ENCODE data around the gene AGMO. TPM values are rescaled to one million over a fixed set of nuclear protein-coding genes. Genes with fewer than 3 reads are reported as not detected.

AGMO gene
- total RNA-seq, 1 donor from 2014 or later = 0.34 TPM

DNA sequence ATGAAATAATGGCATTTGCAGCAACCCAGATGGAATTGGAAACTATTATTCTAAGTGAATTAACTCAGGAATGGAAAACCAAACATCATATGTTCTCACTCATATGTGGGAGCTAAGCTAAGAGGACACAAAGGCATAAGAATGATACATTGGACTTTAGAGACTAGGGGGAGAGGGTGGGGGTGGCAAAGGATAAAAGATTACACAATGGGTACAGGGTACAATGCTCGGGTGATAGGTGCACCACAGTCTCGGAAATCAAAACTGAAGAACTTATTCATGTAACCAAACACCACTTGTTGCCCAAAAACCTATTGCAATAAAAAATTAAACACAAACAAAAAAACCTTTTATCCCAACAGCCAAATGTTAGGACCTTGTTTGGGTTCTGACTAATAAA, 17.8 kb downstream of the AGMO start:
- TF ChIP-seq, protein P1, sequence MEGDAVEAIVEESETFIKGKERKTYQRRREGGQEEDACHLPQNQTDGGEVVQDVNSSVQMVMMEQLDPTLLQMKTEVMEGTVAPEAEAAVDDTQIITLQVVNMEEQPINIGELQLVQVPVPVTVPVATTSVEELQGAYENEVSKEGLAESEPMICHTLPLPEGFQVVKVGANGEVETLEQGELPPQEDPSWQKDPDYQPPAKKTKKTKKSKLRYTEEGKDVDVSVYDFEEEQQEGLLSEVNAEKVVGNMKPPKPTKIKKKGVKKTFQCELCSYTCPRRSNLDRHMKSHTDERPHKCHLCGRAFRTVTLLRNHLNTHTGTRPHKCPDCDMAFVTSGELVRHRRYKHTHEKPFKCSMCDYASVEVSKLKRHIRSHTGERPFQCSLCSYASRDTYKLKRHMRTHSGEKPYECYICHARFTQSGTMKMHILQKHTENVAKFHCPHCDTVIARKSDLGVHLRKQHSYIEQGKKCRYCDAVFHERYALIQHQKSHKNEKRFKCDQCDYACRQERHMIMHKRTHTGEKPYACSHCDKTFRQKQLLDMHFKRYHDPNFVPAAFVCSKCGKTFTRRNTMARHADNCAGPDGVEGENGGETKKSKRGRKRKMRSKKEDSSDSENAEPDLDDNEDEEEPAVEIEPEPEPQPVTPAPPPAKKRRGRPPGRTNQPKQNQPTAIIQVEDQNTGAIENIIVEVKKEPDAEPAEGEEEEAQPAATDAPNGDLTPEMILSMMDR (IDR thresholded peaks at IDR 0.05; ENCODE audit: insufficient read depth, low read depth, low read length) = no peak
- TF ChIP-seq EZH2 (IDR thresholded peaks at IDR 0.05; ENCODE audit: insufficient read depth, low read length) = no peak
- Histone ChIP-seq H2AFZ (ENCODE audit: low read depth, low read length) (no peak overlapping the region), H3K79me2 (ENCODE audit: insufficient read depth, low read length) (no peaks in the 10 kb centered on the region), H3K4me2 (ENCODE audit: low read length) (no peak overlapping the region), H3K4me1 (ENCODE audit: insufficient read depth, low read length) (no peaks in the 10 kb centered on the region), H3K9me3 (ENCODE audit: insufficient read depth, low read depth, low read length) (no peaks in the 10 kb centered on the region), H3K4me3 (ENCODE audit: insufficient read depth, low read depth, low read length) (no peak overlapping the region), H4K20me1 (ENCODE audit: insufficient read depth, low read length) (no peaks in the 10 kb centered on the region), H3K36me3 (ENCODE audit: insufficient read depth, low read length) (no peaks in the 10 kb centered on the region), H3K27ac (ENCODE audit: low read depth, low read length) (no peak overlapping the region), H3K27me3 (ENCODE audit: insufficient read depth, low read length) (no peaks in the 10 kb centered on the region), H3K9ac (ENCODE audit: low read length) (no peak overlapping the region)
- Mint-ChIP-seq H3K4me1 (ENCODE audit: low read depth, unreplicated experiment) (peaks cover 3% of the 10 kb centered on the region), H3K27me3 (ENCODE audit: low read depth, unreplicated experiment) (no peaks in the 10 kb centered on the region), H3K36me3 (ENCODE audit: low read depth, unreplicated experiment) (no peaks in the 10 kb centered on the region), H3K4me3 (ENCODE audit: unreplicated experiment) (no peak overlapping the region), H3K9me3 (ENCODE audit: unreplicated experiment) (no peaks in the 10 kb centered on the region), H3K27ac (ENCODE audit: unreplicated experiment) (no peak overlapping the region)
- DNase-seq (ENCODE audit: low read depth) (no peak), FAIRE-seq (no peak)

DNA sequence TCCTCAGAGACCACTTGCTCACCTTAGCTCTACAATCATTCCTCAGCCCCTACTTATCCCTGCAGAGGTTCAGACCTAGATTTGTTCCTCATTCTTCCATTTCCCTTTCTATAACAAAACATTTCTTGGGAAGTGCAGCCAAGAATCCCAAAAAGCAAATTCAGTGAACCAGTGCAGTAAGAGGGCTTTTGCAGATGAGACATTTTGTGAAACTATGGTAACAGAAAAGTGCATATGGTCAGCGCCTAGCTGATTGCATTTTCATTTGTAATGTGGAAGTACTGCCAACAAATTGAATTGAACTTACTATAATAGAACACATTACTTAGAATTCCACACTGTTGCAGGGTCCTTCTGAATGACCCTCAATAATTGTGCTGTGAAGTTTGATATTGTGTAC, 18.6 kb downstream of the AGMO start:
- no peaks in the 10 kb centered on the region for H3K27me3 ChIP-seq (ENCODE audit: insufficient read depth, low read length)
- Mint-ChIP-seq H3K27me3 (ENCODE audit: low read depth, unreplicated experiment) (no peaks in the 10 kb centered on the region), H3K36me3 (ENCODE audit: low read depth, unreplicated experiment) (no peaks in the 10 kb centered on the region), H3K9me3 (ENCODE audit: unreplicated experiment) (no peaks in the 10 kb centered on the region), H3K4me3 (ENCODE audit: unreplicated experiment) (no peak overlapping the region), H3K4me1 (ENCODE audit: low read depth, unreplicated experiment) (peaks cover 3% of the 10 kb centered on the region), H3K27ac (ENCODE audit: unreplicated experiment) (no peak overlapping the region)
- no peak overlapping the region for H3K4me3 ChIP-seq (ENCODE audit: insufficient read depth, low read depth, low read length)
- no peak for FAIRE-seq
- DNase-seq (ENCODE audit: low read depth) = no peak
- no peak overlapping the region for H3K4me2 ChIP-seq (ENCODE audit: low read length)
- no peaks in the 10 kb centered on the region for H3K79me2 ChIP-seq (ENCODE audit: insufficient read depth, low read length)
- no peaks in the 10 kb centered on the region for H3K4me1 ChIP-seq (ENCODE audit: insufficient read depth, low read length)
- no peak overlapping the region for H3K9ac ChIP-seq (ENCODE audit: low read length)
- no peaks in the 10 kb centered on the region for H3K9me3 ChIP-seq (ENCODE audit: insufficient read depth, low read depth, low read length)
- no peak overlapping the region for H3K27ac ChIP-seq (ENCODE audit: low read depth, low read length)
- no peaks in the 10 kb centered on the region for H3K36me3 ChIP-seq (ENCODE audit: insufficient read depth, low read length)
- TF ChIP-seq, protein P1 (IDR thresholded peaks at IDR 0.05; ENCODE audit: insufficient read depth, low read depth, low read length) = no peak
- TF ChIP-seq EZH2 (IDR thresholded peaks at IDR 0.05; ENCODE audit: insufficient read depth, low read length) = no peak
- no peak overlapping the region for H2AFZ ChIP-seq (ENCODE audit: low read depth, low read length)
- H4K20me1 ChIP-seq (ENCODE audit: insufficient read depth, low read length) = no peaks in the 10 kb centered on the region

DNA sequence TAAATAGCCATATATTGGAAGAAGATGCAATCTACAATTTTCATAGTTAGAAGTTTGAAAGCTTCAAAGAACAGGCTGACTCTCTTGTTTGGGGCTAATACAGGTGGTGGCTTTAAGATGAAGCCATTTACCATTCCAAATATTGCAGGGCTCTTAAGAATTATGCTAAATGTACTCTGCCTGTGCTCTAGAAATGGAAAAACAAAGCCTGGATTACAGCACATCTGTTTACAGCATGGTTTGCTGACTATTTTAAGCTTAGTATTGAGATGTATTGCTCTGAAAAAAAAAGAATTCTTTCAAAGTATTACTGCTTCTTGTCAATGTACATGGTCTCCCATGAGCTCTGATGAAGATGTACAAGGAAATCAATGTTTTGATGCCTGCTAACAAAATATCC, 34.2 kb downstream of the AGMO start:
- Mint-ChIP-seq H3K9me3 (ENCODE audit: unreplicated experiment) (peaks cover 2% of the 10 kb centered on the region), H3K27me3 (ENCODE audit: low read depth, unreplicated experiment) (no peaks in the 10 kb centered on the region), H3K27ac (ENCODE audit: unreplicated experiment) (no peak overlapping the region), H3K4me1 (ENCODE audit: low read depth, unreplicated experiment) (no peaks in the 10 kb centered on the region), H3K4me3 (ENCODE audit: unreplicated experiment) (no peak overlapping the region), H3K36me3 (ENCODE audit: low read depth, unreplicated experiment) (peaks cover 2% of the 10 kb centered on the region)
- Histone ChIP-seq H4K20me1 (ENCODE audit: insufficient read depth, low read length) (no peaks in the 10 kb centered on the region), H3K27ac (ENCODE audit: low read depth, low read length) (no peak overlapping the region), H3K4me1 (ENCODE audit: insufficient read depth, low read length) (no peaks in the 10 kb centered on the region), H3K9ac (ENCODE audit: low read length) (no peak overlapping the region), H3K79me2 (ENCODE audit: insufficient read depth, low read length) (no peaks in the 10 kb centered on the region), H3K27me3 (ENCODE audit: insufficient read depth, low read length) (no peaks in the 10 kb centered on the region), H3K4me3 (ENCODE audit: insufficient read depth, low read depth, low read length) (no peak overlapping the region), H3K36me3 (ENCODE audit: insufficient read depth, low read length) (no peaks in the 10 kb centered on the region), H2AFZ (ENCODE audit: low read depth, low read length) (no peak overlapping the region), H3K9me3 (ENCODE audit: insufficient read depth, low read depth, low read length) (no peaks in the 10 kb centered on the region), H3K4me2 (ENCODE audit: low read length) (no peak overlapping the region)
- TF ChIP-seq, protein P1 (IDR thresholded peaks at IDR 0.05; ENCODE audit: insufficient read depth, low read depth, low read length) = no peak
- TF ChIP-seq EZH2 (IDR thresholded peaks at IDR 0.05; ENCODE audit: insufficient read depth, low read length) = no peak
- FAIRE-seq (no peak), DNase-seq (ENCODE audit: low read depth) (no peak)
